GM10847 (cell line): ENCODE data around the gene AXL.

ENCODE experiments used
- POLR2A ChIP-seq: IDR thresholded peaks from 2 replicates; pipeline ENCODE4 v1.6.1; 2011; ENCODE audit not compliant: insufficient read length; ENCODE audit errors: extremely low read depth

Gene AXL

GRCh38 chr19:41245843-41246242, 26.8 kb downstream of the AXL start:
- no peak for TF ChIP-seq POLR2A

DNA sequence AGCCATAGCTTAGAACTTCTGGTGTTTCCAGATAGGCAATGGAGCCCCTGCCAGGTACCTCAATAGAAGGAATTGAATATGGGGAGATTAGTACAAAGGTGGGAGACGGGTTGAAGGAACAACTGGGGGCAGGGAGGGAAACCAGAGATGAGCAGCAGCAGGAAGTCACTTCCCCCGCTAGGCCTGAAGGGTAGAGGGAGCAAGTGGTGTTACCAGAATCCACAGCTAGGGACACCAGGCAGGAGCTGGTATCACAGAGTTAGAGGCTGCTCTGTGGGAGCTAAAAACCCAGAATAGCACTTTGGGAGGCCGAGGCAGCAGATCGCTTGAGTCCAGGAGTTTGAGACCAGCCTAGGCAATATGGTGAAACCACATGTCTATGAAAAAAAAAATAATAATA, 29.9 kb downstream of the AXL start:
- no peak for TF ChIP-seq POLR2A

GRCh38 chr19:41249707-41250423, 30.8 kb downstream of the AXL start:
- TF ChIP-seq POLR2A = no peak

GRCh38 chr19:41253660-41254059, 34.6 kb downstream of the AXL start:
- TF ChIP-seq POLR2A = no peak

GRCh38 chr19:41255171-41255570, 36.1 kb downstream of the AXL start:
- TF ChIP-seq POLR2A = no peak

- no peak for TF ChIP-seq POLR2A
Measured at GRCh38 chr19:41261474-41262190, 42.6 kb downstream of the AXL start.

GRCh38 chr19:41263042-41263849, 44.2 kb downstream of the AXL start:
- TF ChIP-seq POLR2A = peak; percentile 23

DNA sequence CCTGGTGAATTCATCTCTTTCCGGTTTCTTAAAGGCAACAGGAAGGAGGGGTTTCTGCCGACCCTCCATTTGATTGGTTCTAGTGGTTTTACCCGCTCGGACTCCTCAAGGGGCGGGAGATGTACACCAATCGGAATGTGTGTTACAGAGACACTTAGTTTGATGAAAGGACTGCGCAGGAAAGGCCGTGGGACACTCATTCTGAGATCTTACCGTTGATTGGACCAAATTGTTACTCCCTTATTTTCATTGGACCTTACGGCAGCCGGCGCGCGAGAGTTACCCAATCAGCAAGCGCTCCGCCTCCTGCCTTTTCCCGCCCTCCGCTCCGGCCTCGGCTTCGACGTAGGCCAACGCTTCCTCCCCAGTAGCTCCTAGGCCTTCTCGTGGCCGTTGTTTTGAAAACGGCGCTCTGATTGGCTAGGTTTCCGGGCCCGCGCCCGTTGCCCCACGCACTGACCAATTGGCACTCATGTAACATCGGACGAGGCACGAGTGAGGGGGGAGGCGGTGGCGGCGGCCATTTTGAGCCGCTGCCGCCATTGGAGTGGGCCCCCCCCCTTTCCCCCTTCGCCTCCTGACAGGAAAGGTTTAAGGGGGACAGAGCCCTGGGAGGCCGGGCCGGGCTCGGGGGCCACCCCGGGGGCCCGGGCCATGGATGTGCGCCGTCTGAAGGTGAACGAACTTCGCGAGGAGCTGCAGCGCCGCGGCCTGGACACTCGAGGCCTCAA, 45.0 kb downstream of the AXL start, which contains the start of gene HNRNPUL1:
Gene HNRNPUL1 (plus strand): TSS at position 523 of the 731 bp plus-strand sequence. CDS start 132 bp downstream, at position 655.
- TF ChIP-seq POLR2A = peak; percentile 40

GRCh38 chr19:41264581-41265394, 45.8 kb downstream of the AXL start:
- no peak for TF ChIP-seq POLR2A

- TF ChIP-seq POLR2A = no peak
Measured at GRCh38 chr19:41265395-41266153, 46.6 kb downstream of the AXL start.

DNA sequence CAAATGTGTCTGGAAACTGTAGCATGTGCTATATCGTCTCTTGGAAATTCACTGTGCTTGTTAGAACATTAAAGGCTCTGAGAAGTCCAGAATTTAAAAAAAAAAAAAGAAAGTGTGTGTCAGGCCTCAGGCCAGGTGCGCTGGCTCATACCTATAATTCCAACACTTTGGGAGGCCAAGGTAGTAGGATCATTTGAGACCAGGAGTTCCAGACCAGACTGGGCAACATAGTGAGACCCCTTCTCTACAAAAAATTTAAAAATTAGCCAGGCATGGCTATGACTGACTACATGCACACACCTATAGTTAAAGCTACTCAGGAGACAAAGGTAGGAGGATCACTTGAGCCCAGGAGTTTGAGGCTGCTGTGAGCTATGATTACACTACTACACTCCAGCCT, 50.0 kb downstream of the AXL start:
- no peak for TF ChIP-seq POLR2A

GRCh38 chr19:41269571-41269970, 50.5 kb downstream of the AXL start:
- no peak for TF ChIP-seq POLR2A

GRCh38 chr19:41273076-41273475, 54.1 kb downstream of the AXL start:
- no peak for TF ChIP-seq POLR2A
